Activated CD8-positive, alpha-beta memory T cell treated with anti-CD3 and anti-CD28 coated beads for 24 hours (primary cell): ENCODE data around the gene TWNK.
A peak's percentile ranks its signal among the peaks of the same experiment; 100 is the strongest.

Source experiments
- DNase-seq: peaks from one replicate; pipeline ENCODE4 v3.0.0-alpha.2; 2020

The TWNK gene

DNA sequence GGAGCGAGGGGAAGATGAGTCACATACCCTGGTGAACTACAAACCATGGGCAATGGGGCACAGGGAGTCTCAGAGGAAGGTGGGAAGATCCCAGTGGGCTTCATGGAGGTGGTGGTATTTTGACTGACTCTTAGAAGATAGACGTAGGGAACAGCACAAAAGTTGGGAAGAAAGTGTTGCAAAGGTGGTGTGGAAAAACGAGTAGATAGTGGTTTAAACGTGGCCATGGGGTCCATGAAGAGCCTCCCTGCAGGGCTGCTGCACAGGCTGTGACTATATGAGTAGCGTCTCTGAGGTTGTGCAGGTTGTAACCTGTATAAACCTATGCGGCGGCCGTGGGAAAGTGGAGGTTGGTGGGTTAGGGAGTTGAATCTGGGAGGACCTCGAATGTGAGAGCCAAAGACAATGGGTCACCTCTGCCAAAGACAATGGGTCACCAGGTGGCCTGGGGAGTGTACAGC, 26.1 kb downstream of the TWNK start:
- no peak for DNase-seq

DNA sequence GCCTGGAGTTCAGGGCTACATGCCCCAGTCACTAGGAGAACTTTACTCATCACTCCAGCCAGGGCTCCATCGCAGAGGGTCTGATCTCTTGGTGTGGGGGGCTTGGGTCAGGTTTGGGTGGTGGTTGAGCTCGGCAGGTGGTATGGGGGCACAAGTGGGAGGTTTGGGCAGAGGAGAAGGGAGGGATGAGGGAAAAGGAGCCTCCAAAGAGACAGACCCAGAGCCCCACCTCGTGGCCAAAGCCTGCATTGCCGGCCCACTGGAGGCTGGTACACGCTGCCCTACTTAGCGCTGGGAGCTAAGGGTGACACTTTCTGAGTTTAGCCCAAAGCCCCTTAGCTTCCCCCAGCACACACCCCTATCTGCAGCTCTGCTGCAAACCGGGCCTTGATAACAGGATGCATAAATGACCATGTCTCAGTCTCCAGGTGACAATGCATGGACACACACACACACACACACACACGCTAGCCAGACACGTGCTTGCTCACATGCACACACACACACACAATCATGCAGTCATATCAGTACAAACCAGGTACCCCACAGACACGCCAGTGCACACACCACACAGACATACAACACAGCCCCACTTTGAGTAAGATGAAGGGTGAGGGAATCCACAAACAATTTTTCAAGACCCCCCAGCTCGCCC, 27.0 kb downstream of the TWNK start:
- peak; percentile 92 for DNase-seq

DNA sequence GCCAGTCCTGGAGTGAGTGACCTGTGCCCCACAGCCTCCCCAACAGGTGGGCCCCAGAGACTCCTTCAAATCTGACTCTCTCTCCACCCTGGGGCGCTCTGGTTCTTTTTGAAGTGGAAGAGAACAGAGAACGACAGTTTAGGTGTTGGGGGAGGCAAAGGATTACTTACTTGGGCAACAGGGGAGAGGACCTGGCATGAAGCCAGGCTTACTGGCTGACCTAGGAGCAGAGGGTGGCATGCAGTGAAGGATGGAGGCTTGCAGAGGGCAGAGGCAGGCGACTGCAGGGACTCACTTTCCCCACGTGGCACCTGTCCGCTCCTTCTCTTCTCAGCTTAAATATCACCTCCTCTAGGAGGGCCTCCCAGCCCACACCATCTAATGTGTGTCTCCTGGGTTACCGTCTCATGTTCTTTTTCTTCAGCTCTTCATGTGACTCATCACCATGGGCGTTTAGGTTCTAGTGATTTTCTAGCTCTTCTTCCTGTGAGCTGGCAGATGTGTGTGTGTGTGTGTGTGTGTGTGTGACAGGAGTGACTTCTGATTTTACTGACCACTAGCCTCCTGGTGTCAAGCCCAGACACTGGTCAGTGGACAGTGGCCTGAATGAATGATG, 27.7 kb downstream of the TWNK start:
- no peak for DNase-seq

DNA sequence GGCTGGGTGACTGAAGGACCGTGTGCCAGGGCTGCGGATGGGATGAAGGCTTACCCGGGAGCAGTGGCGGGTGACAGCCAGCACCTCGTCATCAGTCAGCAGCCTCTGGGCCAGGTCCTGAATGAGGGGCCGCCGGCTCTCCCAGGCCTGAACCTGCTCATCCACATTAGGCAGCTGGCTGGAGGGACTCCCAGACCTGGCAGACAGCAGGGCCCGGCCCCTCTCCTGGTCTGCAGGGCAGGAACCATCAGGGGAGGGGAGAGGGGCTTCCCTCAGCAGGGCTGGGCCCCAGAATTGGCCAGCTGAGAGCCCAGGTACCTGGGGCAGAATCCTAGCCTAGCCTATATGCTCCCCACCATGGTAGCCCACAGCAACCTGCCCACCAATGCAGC, 28.2 kb downstream of the TWNK start:
- DNase-seq: no peak

DNA sequence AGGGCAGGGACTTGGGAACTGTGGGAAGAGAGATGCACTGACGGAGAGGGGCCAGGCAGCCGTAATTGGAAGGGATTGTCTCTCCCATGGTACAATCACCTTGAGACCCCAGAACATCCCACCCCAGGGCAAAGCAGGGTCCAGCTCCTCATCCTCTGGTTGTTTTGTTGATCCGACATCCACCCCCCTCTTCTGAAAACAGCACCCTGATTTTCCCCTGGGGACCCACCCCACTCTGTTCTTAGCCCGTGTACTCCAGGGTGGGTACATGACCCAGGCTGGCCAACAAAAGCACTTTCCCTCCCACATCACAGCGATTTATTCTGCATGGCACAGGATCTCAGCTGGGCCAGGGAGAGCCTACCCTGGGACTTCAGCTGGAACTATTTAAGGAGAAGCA, 29.5 kb downstream of the TWNK start:
- DNase-seq: no peak

DNA sequence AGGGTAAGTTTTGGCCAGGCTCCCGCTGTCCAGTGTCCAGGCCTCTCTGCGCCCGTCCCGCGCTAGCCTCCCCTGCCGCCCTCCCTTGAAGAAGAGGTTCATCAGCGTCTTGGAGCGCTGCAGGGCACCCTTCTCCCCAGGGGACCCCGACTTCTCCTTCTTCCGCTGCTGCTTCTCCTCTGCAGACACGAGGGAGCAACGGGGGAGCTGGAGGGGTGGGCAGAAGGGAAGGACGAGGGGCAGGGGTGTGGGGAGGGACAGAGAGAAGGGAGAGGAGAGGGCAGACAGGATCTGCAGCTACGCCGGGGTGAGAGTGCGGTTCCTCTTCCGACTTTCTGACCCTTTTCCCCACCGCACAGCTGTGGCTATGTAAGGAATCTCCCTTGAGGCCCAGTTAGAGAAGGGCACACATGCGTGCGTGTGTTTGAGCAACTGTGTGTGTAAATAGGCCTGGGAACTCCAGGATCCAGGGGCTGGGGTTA, 30.8 kb downstream of the TWNK start:
- no peak for DNase-seq

DNA sequence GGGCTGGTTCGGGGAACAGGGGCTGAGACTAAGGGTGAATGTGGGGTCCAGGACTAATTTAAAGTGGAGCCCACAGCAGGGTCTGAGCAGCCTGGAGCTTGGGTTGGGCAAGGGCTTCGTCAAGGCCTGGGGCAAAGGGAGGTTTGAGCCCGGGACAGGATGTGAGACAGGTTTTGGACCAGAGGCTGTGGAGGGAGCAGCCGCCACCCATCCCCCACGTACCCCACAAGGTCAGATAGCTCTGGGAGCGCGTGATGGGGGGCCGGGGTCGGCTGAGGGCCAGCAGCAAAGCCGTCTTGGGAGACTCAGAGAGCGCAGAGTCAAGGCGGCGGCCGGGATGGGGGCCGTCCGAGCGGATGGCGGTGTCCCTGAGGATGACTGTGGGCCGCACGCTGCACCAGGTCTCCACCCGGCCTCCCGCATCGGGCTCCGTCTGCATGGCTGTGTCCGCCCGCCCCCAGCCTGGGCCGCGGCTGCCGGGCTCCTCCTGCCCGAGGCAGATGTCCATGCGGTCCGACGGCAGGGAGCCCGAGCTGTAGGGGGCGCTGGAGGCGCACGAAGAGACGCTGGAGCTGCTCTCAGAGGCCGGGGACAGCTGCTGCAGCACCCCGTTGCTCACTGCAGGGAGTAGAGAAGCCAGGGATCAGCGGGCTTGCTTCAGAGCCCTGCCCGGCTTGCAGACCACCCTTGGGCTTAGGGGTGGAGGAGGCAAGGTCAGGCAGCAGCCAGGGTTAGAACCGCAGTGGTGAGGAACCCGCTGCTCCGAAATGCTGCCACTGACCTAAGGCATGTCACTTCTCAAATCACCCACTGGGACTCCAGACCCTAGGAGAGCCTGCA, 31.5 kb downstream of the TWNK start:
- peak; percentile 89 for DNase-seq

DNA sequence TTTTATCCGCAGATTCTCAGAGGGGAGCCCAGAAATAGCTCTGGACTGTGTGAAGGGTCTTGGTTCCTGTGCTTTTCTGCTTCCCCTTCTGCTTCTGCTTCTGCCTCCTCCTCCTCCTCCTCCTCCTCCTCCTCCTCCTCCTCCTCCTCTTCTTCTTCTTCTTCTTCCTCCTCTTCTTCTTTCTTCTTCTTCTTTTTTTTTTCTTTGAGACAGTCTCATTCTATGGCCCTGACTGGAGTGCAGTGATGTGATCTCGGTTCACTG, 32.0 kb downstream of the TWNK start:
- no peak for DNase-seq

DNA sequence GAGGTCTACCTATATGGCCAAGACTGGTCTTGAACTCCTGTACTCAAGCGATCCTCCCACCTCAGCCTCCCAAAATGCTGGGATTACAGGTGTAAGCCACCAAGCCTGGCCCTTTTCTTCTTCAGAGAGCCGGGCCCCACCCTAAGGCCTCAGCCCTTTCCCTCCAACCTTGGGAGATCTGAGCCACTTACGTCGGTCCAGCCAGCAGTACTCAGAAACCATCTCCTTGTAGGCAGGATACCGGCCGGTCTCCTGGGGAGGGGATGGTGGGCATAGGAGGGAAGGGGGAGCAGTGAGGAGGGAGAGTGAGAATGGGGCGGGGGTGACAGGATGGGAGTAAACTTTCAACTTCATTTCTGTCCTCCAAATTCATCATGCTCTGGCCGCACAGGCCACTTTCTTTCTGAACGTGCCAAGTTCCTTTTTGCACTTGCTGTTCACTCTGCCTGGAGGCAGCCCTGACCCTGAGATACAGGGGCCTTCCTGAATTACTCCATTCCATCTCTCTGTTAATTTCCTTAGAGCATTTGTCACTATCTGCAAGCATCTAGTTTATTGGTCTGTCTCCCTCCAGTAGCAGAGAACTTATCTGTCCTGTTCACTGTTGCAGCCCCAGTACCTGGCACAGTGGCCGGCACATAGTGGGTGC, 33.2 kb downstream of the TWNK start:
- no peak for DNase-seq

DNA sequence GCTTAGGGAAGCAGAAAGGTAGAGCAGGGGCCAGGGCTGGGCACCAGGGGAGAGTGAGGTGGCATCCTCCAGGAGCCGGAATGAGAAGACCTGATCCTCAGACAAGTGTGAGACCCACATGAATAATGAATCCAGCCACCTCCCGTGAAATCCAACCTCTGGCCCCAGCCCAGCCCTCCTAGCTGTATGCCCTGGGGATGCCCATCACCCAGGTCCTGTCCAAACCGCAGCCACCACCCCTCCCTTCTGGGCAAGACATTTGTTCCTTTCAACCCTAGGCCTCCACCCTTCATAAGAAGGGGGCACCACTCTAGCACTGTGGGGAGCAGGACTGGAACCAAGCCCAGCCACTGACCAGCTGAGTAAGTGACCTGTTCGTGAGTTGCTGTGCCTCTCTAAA, 33.9 kb downstream of the TWNK start:
- no peak for DNase-seq

DNA sequence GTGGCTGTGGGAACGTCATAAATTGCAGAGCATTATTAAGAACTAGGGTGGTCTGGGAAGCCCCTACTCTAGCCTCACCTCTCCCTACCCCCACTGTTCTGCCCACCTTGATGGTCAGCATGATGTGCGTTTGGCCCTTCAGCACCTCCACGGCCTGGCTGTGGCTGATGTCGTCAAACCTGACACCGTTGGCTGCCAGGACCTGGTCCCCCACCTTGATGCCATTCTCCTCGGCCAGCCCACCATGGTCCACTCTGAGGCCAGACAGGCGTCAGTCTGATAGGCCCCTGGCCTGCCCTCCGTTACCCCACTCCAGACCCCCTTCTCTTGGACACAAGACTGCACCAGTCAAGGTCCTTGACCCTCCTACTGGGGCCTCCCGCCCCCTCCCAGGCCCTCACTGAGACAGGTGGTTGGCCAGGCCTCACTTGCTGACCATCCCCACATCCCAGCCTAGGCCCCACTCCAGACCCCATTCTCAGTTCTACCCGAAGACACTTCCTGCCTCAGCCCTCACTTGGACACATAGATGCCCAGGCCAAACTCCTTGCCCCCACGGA, 34.4 kb downstream of the TWNK start:
- no peak for DNase-seq

DNA sequence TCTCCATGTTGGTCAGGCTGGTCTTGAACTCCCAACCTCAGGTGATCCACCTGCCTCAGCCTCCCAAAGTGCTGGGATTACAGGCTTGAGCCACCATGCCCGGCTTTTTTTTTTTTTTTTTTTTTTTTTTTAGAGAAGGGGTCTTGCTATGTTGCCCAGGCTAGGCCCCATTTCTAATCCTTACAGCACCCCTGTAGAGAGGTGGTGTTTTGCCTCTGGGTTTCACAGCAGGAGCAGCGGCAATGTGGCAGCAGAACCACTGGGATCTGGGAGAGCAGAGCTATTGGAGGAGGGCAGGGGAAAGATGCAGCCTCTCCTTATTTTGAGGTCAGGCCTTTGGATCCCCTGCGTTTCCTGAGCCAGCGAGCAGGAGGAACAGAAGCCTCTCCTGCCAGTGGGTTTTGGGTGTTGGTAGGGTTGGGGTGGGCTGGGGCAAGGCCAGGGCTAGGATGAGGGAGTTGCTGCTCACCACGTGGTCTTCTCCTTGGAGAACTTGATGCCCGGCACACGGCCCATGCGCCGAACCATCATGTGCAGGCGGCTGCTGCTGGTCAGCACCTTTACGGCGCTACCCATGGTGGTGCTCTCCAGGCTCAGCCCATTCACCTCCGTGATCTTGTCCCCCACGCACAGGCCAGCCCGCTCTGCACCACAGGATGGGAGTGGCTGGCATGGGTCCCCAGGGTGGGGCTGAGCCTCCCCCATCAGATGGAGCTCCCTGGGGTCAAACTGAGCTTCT, 35.8 kb downstream of the TWNK start:
- DNase-seq: no peak

DNA sequence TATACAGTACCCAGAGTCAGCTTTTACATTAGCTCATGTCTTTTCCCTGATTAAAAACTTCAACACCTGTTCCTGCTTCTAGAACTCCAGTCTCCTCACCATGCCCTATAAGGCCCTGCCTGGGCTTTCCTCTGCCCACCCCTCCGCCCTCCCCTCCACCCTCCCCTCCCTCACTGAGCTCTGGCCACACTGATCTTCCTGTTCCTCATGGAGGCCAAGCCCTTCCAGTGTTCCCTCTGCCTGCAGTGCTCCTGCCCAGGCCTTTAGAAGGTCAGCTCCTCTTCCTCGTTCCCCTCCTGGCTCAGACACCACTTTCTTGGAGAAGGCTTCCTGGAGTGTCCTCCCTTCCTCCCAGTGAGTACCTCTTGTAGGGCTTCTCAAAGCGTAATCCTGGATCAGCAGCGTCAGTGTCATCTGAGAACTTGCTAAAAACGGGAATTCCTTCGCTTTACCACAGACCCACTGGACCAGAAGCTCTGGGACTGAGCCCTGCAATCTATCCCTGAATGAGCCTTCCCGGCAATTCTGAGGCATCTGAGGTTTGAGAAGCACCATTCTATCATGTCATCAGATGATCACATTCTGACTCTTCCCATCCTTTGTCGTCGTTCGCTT, 39.9 kb downstream of the TWNK start:
- DNase-seq: no peak

DNA sequence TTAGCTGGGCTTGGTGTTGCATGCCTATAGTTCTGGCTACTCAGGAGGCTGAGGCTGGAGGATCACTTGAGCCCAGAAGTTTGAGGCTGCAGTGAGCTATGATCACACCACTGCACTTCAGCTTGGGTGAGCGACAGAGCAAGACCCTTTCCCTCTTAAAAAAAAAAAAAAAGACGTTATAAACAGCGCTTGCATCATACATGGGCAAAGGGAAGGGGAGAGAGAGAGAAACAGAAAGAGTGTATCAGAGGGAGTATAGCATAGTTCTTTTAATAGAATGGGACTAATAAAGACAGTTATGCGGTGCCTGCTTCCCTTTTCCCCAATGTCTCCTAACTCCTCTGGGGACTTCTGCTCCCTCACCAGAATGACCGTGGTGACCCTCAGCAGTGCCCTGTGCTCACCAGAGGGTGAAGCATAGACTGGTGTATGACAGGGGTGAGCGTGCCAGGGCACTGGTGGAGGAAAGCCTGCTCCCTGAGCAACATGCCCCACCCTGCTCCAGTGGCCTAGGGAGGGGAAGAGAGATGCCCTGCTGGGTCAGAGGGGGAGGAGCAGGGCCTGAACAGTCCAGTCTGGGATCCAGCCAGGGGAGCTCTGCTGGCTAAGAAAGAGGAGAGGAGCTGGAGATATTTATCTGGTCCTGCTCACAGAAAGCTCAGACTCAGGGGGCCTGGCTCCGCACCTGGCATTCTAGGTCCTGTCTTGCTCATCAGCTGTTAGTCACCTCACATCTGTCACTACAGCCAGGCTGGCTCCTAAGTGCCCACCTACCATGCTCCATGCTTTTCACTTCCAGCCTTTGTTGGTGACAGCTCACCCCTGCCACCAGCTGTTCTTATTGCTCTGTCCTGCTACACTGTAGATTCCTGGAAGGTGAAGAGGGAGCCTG, 41.3 kb downstream of the TWNK start:
- no peak for DNase-seq

DNA sequence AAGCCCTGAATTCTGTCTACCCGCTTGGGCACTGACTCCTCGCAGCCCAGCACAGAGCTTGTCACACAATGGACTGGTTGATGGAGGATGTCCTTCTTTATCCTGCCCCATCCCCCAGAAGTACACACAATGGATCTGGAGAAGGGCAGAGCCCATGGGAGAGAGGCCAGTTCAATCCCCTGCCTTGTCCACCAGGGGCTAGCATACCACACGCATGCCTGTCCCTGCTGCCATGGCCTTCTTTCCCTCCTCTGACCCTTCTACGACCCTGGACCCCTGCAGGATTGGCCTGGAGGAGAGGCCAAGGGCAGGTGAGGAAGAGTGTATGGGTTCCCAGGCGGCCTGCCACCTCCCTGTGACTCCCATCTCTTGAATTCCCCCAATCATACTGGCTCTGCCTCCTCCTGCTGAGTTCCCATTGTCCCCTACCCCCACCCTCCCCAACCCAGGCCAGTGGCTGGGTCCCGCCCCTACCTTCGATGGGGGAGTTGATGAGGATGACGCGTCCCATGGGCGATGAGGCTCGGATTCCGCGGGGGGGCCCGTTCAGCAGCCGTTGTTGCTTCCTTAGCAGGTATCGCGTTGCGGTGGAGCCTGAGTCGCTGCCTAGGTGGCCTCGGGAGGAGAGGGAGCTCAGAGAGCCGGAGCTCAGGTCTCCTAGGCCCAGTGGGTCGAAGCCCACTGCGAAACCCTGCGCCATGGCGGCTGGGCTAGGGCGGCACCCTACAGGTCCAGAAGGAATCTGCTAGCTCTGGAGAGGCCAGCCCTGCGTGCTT, 42.4 kb downstream of the TWNK start:
- no peak for DNase-seq

DNA sequence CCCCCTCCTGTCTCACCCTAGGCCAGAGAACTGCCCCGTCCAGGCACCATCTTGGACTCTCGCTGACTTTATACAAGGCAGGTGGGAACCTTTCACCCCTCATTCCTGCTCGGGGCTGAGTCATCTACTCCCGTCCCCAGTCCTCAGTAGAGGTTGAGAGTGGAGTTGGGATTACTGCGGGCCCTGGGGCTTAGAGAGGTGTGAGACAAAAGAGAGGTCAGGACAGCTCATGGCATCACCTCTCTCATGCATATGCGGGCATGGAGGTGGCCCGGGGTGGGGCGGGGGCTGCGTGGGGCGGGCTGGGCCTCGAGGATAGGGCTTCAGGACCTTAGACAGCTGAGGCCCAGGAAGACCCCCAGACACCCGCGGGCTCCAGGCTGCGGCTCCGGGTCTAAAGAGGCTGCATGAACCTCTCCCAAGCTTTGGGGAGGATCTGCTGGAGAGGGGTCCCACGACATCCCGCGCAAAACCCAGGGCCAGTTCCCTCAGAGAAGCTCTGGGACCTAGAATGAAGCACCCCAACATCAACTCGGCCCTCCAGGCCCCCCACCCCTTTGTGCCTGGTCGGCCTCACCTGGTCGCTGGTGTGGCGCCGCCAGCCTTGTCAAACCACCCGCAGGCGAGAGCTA, 43.3 kb downstream of the TWNK start:
- no peak for DNase-seq

DNA sequence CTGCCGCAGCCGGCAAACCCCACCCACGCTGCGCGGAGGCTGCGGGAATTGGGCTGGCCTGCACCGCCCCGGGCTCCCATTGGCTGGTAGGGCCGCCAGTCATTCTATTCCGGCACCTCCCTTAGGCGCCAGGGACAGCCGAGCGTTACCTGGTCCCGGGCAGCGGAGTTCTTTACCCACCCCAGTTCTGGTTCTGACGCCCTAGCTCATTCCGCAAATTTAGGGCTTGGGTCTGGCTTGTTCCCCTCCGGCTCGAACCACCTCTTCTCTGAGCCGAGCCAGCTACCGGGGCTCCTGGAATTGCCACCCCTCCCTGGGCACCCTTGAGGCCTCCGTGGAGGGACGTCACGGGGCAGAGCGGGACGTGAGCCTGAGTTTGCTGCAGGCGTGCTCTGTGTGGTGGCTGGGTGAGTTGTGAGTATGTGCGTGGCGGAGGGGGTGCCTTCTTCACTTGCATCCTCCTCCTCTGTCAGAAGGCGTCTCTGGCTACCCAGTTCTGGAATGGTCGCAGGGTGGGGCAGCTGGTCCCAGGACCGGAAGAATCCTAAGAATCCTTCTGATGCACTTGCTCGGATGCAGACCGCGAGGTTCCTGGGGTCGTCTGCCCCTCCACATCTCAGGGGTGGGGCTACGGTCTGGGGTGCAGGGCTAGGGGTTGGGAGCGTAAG, 43.9 kb downstream of the TWNK start, which contains the start of the genes PDZD7 and SFXN3:
Gene PDZD7 (minus strand): TSS at position 2 of the 668 bp plus-strand sequence. CDS start 910 bp downstream, outside the sequence.
Gene SFXN3 (plus strand): TSS at position 107 of the 668 bp plus-strand sequence. CDS start 3,461 bp downstream, outside the sequence.
- peak; percentile 99 for DNase-seq

DNA sequence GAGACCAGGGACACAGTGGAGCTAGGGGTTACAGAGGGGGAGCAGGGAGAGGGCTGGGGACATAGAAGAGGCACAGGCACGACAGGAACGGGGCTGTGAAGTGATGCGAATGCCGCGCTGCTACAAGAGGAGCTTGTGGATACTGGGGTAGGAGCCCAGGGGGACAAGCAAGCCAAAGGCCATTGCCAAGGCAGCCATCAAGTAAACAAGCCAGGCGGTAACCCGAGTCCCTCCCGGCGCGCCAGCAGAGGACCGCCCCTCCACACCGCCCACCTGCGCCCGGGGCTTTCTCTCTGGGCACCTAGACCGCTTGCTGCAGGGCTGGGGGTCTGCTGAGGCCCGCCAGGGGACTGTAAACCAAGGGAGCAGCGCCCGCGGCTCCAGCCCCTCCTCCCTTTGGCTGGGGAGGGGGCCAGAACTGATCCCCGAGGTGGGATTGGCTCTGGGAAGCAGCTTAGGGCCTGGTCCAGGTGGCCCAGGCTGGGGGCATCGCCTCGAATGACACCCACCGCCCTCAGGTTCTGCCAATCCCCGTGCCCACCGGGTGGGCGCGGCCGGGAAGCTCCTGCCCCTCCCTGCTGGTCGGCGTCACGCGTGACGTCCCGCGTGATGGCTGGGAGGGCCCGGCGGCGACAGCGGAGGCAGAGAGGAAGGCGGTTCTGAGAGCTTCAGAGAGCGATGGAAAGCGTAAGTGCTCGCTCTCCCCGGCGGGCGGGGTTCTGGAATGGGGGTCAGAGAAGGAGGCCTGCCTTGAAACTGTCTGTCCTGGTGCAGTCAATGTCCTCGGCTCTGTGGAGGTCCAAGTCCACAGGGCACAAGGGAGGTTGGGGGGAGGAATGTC, 44.7 kb downstream of the TWNK start:
- peak; percentile 82 for DNase-seq
